Testis (tissue), 2 donors: Measurements from ENCODE around the gene EPHB4.

ENCODE experiments used
- POLR2A ChIP-seq: fragments of 450-650 bp; IDR thresholded peaks from one replicate; pipeline ENCODE4 v1.6.1; 2017; ENCODE audit warnings: antibody characterized with exemption, mild to moderate bottlenecking, moderate library complexity
- TF ChIP-seq, protein P1 (sequence below), 3 experiments: fragments of 450-650 bp in 2 of 3; fragments of 200-600 bp in 1 of 3; sonication (generic) in 1 of 3; IDR thresholded peaks; one replicate each; pipeline ENCODE4 v1.5.1; 2016 to 2019; ENCODE audit warnings: antibody characterized with exemption in 3 of 3, mild to moderate bottlenecking in 2 of 3, moderate library complexity in 1 of 3

DNA sequence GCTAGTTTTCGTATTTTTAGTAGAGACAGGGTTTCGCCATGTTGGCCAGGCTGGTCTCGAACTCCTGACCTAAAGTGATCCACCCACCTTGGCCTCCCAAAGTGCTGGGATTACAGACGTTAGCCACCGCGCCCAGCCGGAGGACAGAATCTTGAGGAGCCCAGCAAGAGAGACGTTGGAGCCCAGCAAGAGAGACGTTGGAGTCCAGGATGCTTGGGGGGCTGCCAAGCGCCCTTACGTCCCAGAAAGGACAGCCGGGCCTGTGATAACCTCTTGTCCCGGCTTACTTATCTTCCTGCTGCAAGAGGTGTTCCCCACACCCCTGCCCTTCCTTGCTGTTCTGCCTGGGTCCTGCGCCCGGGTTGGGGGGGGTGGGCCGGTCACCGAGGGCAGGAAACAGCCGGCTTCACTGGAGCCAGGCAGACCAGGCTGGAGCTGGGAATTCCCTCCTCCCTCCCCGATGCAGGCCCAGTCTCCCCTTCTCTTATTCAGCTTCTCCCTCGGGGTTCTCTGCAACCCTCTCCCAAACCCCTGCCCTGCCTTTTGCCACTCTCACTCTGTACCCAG lies 1.9 kb upstream of the EPHB4 start:
- TF ChIP-seq, protein P1, sequence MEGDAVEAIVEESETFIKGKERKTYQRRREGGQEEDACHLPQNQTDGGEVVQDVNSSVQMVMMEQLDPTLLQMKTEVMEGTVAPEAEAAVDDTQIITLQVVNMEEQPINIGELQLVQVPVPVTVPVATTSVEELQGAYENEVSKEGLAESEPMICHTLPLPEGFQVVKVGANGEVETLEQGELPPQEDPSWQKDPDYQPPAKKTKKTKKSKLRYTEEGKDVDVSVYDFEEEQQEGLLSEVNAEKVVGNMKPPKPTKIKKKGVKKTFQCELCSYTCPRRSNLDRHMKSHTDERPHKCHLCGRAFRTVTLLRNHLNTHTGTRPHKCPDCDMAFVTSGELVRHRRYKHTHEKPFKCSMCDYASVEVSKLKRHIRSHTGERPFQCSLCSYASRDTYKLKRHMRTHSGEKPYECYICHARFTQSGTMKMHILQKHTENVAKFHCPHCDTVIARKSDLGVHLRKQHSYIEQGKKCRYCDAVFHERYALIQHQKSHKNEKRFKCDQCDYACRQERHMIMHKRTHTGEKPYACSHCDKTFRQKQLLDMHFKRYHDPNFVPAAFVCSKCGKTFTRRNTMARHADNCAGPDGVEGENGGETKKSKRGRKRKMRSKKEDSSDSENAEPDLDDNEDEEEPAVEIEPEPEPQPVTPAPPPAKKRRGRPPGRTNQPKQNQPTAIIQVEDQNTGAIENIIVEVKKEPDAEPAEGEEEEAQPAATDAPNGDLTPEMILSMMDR (IDR thresholded peaks at IDR 0.05): no peak
- TF ChIP-seq POLR2A: no peak
